Activated CD4-positive, CD25-positive, alpha-beta regulatory T cell treated with anti-CD3 and anti-CD28 coated beads, Interleukin-2, amount 50 U/mL, for 16 hours (primary cell): ENCODE data around the gene CCDC185.
A peak's percentile ranks its signal among the peaks of the same experiment; 100 is the strongest.

ENCODE experiments used
- DNase-seq: peaks from one replicate; pipeline ENCODE4 v3.0.0-alpha.2; 2020; ENCODE audit warnings: low read depth, low spot score

The CCDC185 gene

GRCh38 chr1:223393275-223394214 lies at the start of gene CCDC185:
Gene CCDC185, plus strand, starts transcription at chr1:223393415. Its CDS starts 61 bp downstream, at chr1:223393476.
- no peak for DNase-seq

DNA sequence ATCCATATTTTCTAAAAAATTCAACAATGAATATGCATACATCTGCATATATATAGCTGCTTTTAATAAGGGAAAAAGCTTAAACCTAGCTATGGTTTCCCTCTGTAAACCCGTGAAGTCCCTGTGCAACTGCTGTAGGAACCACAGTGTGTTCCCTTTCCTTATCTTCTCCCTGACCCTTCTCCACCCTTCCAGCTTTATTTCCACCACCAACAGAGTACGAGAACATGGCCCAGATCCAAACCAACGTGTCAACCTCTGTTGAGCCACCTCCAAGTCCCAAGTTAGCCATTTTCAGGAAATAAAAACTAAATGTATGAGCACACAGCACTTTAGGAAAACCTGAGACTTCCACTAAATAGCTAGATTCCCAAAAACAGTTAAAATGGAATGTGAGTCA lies 49.5 kb upstream of the CCDC185 start:
- DNase-seq: no peak

- no peak for DNase-seq
Measured at GRCh38 chr1:223344491-223344890, 48.7 kb upstream of the CCDC185 start.

- DNase-seq: no peak
Measured at GRCh38 chr1:223345720-223346119, 47.5 kb upstream of the CCDC185 start.

DNA sequence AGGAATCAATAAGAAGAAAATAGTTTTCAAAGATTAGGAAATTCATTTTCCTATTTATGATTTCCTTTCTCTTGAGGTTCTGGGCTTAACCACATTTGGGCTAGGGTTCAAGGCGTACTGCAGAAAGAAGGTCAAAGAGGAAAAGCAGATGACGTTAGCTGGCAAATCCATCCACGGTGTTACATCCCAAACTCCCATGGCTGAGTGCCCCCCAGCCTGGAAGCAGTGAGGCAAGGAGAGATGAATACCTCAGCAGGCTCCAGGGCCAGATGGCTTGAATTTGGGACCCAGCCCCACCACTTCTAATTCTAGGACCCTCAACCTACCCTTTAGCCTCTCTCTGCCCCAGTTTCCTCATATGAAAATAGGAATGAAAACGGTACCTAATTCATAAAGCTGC lies 46.9 kb upstream of the CCDC185 start:
- DNase-seq: no peak

DNA sequence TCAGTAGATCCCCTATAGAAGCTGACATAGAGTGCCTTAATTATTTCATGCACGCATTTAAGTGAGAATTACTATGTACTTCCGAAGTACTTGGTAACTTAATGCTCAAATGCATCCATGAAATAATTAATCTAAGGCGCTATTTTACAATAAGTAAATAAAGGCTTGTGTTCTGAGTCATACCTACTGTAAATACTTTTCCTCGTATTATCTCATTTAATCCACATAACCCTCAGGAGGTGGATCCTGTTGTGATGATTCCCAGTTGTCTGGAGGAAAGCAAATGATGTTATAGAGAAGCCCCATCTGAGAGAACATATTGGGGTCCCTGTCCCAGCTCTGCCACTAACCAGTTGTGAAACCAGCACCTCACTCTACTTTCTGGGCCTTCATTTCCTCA lies 45.6 kb upstream of the CCDC185 start:
- no peak for DNase-seq

GRCh38 chr1:223348439-223348838 lies 44.8 kb upstream of the CCDC185 start:
- no peak for DNase-seq

DNA sequence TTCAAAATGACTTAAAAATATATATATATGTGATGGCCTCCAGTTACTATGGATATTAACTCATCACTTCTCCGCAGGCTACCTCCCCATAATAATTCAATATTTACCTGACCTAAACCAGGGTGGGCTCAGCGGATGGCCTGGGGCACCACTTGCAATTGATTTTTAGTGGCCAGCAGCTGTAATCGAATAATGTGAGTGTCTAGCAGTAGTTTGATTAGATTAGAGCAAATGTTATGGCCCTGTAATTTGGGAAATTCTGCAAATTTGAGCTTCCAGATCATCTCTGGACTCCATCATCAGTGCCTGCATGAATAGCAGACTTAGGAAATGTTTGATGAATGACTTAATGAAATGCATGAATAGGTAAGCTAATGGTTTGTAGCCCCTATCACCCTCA lies 44.0 kb upstream of the CCDC185 start:
- no peak for DNase-seq

DNA sequence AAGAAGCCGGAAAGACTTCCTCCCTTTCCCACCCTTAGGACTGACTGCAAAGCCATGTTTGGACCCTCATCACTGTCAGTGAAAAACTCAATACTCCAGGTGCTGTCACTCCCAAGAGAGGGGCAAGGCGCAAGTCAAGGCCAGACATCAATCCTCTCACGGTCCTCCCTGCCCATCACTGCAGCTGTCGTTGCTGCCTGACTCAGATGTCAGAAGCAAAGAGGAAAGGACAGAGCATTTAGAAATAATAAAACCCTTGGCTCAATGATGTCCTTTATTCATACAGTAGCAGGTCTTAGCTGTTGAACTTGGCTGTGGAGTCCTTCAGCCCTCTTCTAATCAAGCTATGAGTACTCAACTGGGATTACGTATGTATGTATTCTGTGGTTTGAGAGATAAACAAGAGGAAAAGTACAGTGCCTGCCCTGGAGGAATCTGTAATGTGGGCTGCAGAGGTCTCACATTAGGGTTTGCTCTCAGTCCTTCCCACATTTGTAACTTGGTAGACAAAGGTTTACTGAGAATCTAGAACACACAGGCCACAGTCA lies 42.8 kb upstream of the CCDC185 start:
- DNase-seq: no peak

- no peak for DNase-seq
Measured at GRCh38 chr1:223352944-223353343, 40.3 kb upstream of the CCDC185 start.

DNA sequence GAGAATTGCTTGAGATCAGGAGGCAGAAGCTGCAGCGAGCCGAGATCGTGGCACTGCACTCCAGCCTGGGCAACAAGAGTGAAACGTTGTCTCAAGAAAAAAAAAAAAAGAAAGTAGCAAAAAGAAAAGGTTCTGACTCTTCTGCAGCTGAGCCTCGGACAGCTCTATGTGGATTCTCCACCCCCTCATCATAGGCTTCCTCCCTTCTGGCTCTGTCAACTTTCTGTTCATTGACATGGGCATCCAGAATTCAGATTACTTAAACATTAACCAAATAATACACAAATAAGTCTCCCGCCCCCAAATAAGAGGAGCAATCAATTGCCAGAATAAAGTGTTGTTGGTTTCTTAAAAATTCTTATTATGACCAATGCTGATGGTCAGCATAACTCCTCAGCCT lies 39.3 kb upstream of the CCDC185 start:
- DNase-seq: no peak

DNA sequence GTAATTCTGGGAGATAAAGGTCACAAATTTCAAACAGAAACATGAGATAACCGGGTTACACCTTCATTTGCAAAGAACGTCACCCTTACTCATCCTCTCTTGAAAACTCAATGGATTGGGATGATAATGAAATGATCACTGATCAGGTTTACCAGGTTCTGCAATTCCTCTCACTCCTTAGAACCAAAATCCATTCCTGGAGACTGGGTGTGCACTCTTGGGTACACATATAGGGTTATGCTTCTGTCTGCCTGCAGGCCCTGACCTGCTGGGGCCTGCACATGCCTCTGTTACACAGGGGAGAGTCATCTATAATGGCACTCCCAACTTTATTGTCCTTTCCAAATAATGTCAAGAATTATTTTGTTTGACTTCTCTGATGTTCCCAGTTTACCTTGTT lies 37.5 kb upstream of the CCDC185 start:
- DNase-seq: no peak

GRCh38 chr1:223358826-223359225 lies 34.4 kb upstream of the CCDC185 start:
- no peak for DNase-seq

DNA sequence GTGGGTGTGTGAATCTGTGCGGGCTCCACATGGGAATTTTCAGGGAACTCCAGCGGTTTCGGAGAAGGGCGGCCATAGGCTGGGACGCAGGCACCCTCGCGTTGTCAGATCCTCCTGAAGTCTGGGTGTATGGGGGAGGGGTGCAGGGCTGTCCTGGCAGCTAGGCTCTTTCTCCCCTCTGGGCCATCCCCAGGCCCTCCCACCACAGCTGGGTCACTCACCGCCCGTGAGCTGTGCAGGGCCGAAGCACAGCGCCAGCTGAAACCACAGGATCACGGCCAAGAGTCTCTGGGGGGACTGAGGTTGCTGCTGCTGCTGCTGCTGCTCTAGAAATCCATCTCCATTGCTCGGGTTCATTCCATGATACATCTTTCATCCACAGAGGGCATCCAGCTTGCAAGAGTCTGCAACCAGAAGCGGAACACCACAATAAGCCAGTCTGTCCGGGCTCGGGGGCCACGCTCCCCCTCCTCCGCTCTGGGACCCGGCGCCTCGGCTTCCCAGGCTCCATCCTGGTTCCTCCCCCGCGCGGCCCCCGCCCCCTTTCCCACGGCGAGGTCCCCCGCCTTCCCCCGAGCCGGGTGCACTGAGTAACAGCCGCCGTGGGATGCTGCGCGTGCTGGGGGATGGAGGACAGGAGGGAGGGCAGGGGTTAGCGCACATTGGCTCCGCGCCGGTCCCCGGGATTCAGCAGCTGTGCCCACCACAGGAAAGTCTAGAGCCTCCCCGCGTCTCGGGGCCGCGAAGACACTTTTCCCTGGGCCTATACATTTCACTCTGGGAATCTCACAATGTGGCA lies 30.0 kb upstream of the CCDC185 start:
- no peak for DNase-seq

DNA sequence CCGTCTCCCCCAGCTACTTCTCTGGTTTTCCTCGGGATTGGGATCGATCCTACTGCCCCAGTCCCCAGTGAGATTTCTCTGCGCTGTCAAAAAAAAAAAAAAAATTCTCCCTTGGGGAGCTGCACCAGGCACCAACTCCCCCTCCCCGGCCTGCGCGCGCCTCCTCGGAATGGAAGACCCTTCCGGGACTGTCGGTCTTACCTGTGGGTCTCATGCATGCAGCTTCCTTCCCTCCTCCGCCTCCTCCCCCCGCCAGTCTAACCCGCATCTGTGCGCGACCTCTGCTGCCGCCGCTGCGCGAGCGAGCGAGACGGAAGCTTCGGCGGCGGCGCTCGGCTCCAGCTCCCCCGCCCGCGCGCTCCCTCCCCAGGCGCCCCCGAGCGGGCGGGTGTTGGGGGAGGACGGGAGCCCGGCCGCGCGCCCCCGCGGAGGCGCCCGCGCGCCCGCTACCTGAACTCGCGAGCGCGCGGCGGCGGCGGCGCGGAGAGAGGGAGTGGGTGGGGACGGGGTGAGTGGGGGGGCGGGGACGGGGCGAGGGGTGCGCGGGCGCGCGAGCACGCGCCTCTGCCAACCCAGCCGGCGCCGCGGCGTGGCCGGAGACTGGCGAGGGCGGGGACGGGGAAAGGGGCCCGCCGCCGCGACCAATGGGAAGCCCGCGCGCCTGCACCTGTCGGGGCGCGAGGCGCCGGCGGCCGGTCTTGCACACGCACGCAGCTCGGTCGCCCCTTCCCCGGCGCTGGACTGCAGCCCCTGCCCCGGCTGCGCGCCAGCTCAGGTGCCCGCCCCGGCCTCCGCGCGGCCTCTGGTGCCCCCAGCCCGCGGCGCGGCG lies 29.1 kb upstream of the CCDC185 start, which contains the start of gene SUSD4:
Gene SUSD4, minus strand, starts transcription at position 321 of the 829 bp plus-strand sequence. CDS start 751 bp downstream, outside the sequence.
- peak; percentile 28 for DNase-seq

DNA sequence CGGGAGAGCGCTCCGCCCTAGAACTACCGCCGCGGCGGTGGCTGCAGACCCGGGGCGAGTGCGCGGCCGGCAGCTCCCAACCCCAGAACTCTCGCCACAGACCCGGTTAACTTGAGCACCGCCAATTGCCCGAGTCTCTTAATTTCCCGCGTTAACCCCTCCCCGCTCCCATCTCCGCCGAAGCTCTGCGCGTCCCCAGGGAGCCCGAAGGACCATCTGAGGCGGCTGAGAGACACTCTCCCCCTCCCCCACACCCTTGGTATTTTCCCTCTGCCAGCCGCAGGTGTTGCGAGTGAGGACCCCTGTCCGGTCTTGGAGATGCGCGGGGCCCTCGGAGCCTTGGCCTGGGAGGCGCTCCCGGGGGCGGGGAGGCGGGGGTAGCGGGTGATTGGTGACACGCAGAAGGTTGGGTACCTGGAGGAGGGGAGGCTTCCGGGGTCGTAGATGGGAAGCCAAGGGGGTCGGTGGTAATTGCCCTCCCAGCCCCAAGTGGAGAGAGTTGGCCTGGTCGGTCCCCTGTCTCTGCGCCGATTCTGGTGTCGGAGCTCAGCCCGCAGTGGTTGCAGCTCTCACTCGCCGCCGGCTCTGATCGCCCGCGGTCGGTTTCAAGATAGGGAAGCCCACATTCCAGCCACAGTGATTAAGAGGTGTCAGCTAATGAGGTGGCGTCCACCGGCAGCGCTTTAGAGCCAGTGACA lies 28.4 kb upstream of the CCDC185 start:
- no peak for DNase-seq

DNA sequence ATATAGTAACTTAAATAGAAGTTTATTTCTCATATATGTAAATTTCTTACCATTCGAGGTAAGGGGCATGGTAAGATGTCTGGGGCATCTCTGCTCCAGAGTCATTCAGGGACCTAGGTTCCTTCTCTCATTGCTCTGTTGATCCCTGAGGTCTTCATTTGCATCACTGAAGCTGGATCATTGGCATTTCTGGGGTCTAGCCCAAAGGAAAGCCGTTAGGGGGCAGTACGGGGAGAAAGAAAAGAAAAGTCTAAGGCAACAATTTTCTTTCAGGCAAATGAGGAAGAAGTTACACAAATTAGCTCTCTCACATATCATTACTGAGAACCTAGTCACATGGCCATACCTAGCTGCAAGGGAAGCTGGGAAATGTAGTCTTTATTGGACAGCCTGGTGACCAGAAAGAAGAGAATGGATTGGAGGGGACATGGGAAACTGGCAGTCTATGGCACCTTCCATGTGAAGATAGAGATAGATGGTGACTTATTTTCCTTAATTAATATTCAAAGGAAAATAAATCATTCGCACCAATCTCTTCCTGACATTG lies 19.1 kb upstream of the CCDC185 start:
- no peak for DNase-seq

DNA sequence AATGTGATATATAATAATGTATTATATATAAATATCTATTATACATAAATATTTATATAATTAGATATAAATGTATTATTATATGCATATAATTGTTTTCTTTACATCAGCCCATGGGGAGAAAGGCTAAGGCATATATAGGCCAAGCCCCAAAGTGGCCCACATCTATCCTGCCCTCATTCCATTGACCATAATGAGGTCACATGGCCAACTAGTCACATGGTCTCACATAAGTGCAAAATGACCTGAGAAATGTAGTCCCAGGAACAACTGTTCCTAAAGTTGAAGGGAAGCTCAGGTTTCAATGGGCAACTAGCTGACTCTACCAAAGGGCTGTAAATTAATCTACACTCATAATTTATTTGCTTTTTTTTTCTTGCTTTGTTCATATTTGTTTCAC lies 14.5 kb upstream of the CCDC185 start:
- DNase-seq: no peak

- DNase-seq: no peak
Measured at GRCh38 chr1:223386013-223386412, 7.2 kb upstream of the CCDC185 start.

DNA sequence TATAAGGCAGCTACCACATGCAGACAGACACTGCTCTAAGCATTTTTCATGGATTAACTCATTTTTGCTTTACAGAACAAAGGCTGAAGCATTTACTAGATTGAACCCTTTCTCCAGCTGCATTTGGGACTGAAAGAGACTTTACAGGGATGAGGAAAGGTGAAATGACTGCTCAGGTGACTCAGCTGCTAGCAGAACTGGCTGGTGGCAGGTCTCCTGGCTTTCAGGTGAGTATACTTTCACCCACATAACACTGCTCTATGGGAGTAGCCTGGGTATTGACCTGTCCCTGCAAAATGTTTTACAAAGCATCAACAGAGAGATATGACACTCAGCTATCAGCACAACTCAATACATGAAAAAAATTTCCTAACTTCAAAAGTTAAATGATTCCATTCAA lies 2.6 kb upstream of the CCDC185 start:
- no peak for DNase-seq
